ENCODE measurements around the gene BGN. TPM values are rescaled to one million over a fixed set of nuclear protein-coding genes. Genes with fewer than 3 reads are reported as not detected.

The BGN gene
- not detected in 2 replicates for total RNA-seq

DNA sequence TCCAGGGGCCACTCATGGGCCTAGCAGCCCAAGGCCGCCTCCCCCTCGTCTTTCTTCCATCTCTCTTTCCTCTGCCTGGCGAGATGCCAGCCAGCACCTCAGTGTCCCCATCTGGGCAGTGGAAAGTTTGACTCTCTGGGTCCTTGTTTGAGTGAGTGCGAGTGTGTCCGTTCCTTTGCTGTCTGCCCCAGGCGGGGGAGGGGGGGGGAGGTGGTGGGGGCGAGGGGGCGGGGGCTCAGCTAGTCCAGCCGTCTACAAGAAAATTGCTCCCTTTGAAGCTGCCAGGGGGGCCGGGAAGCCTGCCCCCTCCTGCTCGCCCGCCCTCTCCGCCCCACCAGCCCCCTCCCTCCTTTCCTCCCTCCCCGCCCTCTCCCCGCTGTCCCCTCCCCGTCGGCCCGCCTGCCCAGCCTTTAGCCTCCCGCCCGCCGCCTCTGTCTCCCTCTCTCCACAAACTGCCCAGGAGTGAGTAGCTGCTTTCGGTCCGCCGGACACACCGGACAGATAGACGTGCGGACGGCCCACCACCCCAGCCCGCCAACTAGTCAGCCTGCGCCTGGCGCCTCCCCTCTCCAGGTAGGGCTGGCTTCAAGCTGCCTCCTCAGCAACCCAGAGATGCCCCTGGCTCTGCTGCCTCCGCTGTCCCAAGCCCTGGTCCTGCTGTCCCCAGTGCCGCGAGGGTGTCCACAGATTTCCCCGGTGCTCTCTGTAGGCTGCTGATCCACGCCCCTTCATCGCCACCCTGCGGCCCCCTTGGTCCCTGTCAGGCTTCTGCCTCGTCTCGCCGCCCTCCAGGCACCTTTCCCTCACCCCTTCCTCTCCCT is at the start of gene BGN:
Gene BGN (plus strand): TSS at position 440 of the 821 bp plus-strand sequence. CDS start 9,652 bp downstream, outside the sequence.
- intact Hi-C loops (cut with micrococcal nuclease) = no loop called here
- H3K27me3 Mint-ChIP-seq = peaks cover 3% of the 10 kb centered on the region
- H3K4me1 Mint-ChIP-seq = no peaks in the 10 kb centered on the region
- H3K4me3 Mint-ChIP-seq = no peak within 1 kb of the TSS
- no peak within 1 kb of the TSS for H3K27ac Mint-ChIP-seq
- H3K9me3 Mint-ChIP-seq = no peaks in the 10 kb centered on the region
- DNase-seq = no peak
- H3K36me3 Mint-ChIP-seq (ENCODE audit: low read depth) = no peaks in the 10 kb centered on the region

DNA sequence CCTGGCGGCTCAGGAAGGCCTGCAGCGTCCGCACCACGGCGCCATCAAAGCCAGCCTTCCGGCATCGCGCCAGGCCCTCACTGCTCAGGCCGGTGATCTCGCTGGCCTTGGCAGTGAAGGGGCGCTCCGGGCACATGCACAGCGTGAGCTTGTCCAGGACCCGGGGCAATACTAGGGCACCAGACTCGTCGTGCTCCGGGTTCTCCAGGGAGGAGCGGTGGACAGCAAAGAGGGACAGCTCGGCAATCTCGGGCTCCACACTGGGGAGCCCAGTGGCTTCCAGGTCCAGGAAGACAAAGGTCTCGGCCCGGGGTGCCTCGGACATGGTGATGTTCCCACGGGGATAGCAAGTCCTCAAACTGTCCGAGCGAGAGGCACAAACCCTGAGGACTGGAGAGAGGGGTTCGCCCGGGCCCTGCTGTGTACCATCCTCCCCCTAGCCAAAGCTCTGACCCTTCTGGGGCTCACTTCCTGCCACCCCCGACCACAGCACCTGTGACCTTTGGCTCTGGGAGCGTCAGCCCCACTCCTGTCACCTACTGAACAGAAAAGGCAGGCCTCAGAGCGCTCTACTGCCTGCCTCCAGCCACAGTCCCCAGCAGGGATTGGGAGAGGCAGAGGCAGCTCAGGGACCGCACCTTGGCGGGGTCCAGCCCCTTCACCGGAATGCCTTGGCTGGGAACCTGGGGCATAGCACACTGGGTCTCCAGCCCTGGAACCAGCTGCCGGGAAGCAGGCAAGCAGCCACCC is 49.5 kb upstream of the BGN start:
- H3K4me3 Mint-ChIP-seq = no peak overlapping the region
- no peaks in the 10 kb centered on the region for H3K9me3 Mint-ChIP-seq
- no peaks in the 10 kb centered on the region for H3K27me3 Mint-ChIP-seq
- H3K4me1 Mint-ChIP-seq = no peaks in the 10 kb centered on the region
- intact Hi-C loops (cut with micrococcal nuclease) = no loop called here
- H3K27ac Mint-ChIP-seq = no peak overlapping the region
- no peaks in the 10 kb centered on the region for H3K36me3 Mint-ChIP-seq (ENCODE audit: low read depth)
- no peak for DNase-seq

DNA sequence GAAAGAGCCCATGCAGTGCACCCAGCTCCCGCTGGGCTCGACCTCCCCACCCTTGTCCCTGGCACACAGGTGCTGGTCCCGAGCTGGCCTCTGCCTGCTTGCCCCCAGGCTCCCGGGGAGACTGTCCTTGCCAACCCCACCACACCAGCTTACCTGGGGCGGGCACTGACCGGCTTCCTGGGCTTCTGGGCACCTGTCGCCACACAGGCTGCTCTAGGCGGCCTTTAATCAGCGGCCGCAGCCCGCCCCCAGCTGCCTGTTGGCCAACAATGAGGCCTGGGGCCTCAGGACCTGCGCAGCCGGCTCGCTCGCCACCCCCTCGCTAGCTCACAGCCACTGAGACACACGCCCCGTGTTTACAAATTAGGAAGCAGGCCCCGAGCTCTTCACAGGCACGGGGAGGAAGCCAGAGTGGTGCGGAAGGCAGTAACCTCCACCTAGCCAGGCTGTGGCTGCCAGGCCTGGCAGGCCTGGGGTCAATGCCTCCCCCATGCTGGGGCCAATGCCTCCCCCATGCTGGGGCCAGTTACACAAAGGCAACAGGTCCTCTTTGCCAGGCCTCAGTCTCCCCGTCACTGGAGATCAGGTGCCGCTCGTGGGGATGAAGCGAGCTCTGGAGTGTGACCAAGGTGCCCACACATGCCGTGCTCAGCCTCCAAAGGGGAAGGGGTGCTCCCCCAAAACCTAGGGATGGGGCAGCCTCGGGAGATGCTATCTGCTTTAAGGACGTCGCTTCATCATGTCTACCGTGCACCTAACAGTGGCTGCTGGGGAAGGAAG is 48.7 kb upstream of the BGN start, which contains the start of gene TREX2:
Gene TREX2 (minus strand): TSS at position 201 of the 780 bp plus-strand sequence. CDS start 626 bp downstream, outside the sequence.
- Mint-ChIP-seq H3K27me3 (no peaks in the 10 kb centered on the region), H3K27ac (no peak within 1 kb of the TSS), H3K4me3 (no peak within 1 kb of the TSS), H3K36me3 (ENCODE audit: low read depth) (peaks cover 2% of the 10 kb centered on the region), H3K9me3 (no peaks in the 10 kb centered on the region), H3K4me1 (no peaks in the 10 kb centered on the region)
- intact Hi-C loops (cut with micrococcal nuclease) = no loop called here
- DNase-seq = no peak

DNA sequence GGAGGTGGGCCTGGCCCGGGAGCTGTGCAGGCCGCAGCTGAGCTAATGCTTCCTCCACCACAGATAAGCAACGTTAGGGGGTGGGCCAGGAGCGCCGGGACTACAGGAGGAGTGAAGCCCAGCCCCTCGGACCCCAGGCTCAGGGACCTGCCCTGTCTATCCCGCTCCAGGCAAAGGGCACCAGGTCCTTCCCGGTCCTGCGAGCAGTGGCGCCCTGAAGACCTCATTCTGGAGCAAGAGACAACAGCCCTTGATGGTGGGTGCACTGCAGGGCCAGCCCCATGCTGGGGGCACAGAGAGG is 48.2 kb upstream of the BGN start:
- no peaks in the 10 kb centered on the region for H3K27me3 Mint-ChIP-seq
- H3K4me1 Mint-ChIP-seq = no peaks in the 10 kb centered on the region
- no peaks in the 10 kb centered on the region for H3K9me3 Mint-ChIP-seq
- no peak for DNase-seq
- H3K36me3 Mint-ChIP-seq (ENCODE audit: low read depth) = peaks cover 3% of the 10 kb centered on the region
- no peak overlapping the region for H3K4me3 Mint-ChIP-seq
- intact Hi-C loops (cut with micrococcal nuclease) = no loop called here
- H3K27ac Mint-ChIP-seq = no peak overlapping the region

DNA sequence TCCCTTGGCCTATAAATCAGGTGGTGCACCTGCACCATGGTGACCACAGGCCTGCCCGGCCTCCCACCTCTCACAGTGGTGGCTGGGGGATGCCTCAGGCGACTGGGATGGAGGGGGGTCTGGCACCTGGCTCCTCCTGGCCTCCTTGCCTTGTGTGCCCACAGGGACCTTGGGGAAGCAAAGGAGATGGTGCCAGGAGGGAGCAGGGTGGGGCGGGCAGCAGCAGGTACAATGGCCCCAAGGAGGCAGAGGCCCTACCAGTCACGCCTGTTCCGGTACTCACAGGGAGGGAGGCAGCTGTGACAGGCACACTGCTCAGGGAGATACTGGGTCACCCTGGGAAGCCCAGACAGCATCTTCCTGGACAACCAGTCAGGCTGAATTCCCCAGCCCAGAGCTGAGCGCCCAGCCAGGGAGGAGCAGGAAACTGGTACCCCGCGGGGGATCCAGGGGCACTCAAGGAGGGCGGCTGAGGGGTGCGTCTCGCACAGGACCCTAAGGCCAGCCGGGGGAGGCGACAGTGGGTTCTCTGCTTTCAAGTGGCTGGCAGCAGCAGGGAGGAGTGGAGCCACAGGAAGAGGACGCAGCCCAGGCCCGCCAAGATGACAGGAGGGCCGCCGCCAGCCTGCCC is 47.7 kb upstream of the BGN start:
- Mint-ChIP-seq H3K27me3 (no peaks in the 10 kb centered on the region), H3K36me3 (ENCODE audit: low read depth) (peaks cover 3% of the 10 kb centered on the region), H3K4me1 (no peaks in the 10 kb centered on the region), H3K9me3 (no peaks in the 10 kb centered on the region), H3K4me3 (no peak overlapping the region), H3K27ac (no peak overlapping the region)
- DNase-seq = no peak
- intact Hi-C loops (cut with micrococcal nuclease) = no loop called here

DNA sequence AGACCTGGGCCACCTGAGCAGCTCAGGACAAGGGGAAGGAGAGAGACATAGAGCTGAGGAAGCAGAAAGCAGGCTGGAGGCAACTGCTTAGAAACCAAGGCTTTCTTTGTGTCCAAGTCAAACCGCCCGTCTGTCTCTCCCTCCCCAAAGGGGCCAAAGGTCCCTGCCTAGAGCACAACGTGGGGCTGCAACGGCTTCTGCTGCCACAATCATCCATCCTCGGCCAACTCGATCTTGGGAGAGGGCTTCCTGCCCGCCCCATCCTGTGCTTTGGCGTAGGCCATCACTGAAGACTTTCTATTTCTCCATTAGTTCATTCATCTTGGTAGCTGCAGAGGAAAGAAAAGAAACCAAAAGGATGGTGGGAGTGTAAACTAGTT is 47.2 kb upstream of the BGN start:
- no peak overlapping the region for H3K4me3 Mint-ChIP-seq
- intact Hi-C loops (cut with micrococcal nuclease) = no loop called here
- H3K36me3 Mint-ChIP-seq (ENCODE audit: low read depth) = peaks cover 3% of the 10 kb centered on the region
- DNase-seq = no peak
- no peaks in the 10 kb centered on the region for H3K9me3 Mint-ChIP-seq
- no peak overlapping the region for H3K27ac Mint-ChIP-seq
- no peaks in the 10 kb centered on the region for H3K4me1 Mint-ChIP-seq
- H3K27me3 Mint-ChIP-seq = no peaks in the 10 kb centered on the region

DNA sequence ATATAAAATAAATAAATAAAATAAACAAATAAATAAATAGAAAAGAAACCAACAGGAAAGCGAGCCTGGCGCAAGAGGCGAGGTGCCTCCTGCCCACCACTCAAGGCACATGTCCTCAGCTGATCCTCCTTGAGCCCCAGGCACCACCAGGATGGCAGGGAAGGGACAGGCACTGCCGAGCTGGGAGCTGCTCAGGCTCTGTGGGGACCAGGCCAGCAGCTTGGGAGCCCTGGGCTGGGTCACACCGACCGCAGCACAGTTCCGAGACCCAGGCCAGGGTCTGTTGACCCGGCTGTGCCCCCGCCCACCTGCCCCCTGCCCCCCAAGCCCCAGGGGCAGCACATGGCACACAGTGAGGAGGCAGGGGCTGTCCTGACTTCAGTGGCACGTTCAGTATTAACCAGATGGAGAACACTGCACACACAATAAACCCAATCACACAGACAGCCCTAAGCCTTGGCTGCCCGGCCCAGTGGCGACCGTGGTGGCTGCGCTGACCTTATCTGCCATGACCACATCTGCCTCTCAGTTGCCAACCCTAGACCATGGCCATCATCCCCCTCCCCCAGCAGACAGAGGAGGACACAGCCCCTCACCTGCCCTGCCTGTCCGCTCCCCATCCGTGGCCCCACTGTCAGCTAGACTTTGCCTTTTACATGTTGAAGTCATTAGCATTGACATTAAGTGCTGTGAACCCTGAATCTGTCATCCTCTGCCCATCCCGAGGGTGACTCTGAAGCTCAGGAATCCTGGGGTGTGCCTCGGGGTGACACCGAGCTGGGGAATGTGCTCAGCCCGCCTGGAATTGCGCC is 46.0 kb upstream of the BGN start:
- Mint-ChIP-seq H3K9me3 (no peaks in the 10 kb centered on the region), H3K27me3 (no peaks in the 10 kb centered on the region), H3K4me1 (no peaks in the 10 kb centered on the region), H3K36me3 (ENCODE audit: low read depth) (peaks cover 5% of the 10 kb centered on the region), H3K4me3 (no peak overlapping the region), H3K27ac (no peak overlapping the region)
- DNase-seq = no peak
- intact Hi-C loops (cut with micrococcal nuclease) = no loop called here

DNA sequence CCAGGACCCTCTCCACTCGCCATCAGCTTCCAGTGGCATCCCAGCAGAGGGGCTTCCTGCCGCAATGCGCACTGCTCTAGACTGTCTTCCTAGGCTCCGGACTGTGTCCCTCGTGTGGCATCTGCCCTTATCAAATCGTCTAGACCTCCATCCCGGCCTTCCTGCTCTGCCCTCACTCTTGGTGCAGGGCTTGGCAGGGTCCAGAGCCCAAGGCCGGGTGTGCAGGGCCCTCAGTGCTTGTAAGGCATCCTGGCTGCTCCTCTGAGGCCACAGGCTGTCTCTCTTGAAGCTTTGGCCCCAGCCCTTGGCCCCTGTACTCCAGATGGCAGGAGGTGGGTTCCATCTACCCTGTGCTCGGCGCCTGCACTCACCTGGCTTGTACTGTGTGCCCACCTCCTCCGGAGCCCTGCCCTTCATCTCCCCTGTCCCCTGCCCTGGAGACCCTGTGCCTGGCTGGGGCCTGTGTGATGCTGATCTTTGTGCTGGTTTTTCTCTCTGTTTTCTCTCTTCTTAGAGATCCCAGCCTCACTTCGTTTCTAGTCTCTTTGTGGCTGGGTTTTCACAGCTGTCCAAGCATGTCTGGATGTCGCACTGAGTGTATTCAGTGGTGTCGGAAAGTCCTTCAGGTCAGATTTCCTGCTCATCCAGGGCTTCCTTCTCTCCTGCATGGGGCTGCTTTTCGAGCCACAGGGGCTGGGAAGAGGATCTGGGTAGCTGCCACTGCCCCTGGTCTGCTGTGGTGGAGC is 45.2 kb upstream of the BGN start:
- intact Hi-C loops (cut with micrococcal nuclease) = no loop called here
- no peak for DNase-seq
- Mint-ChIP-seq H3K27me3 (no peaks in the 10 kb centered on the region), H3K36me3 (ENCODE audit: low read depth) (peaks cover 5% of the 10 kb centered on the region), H3K4me3 (no peak overlapping the region), H3K4me1 (no peaks in the 10 kb centered on the region), H3K27ac (no peak overlapping the region), H3K9me3 (no peaks in the 10 kb centered on the region)

DNA sequence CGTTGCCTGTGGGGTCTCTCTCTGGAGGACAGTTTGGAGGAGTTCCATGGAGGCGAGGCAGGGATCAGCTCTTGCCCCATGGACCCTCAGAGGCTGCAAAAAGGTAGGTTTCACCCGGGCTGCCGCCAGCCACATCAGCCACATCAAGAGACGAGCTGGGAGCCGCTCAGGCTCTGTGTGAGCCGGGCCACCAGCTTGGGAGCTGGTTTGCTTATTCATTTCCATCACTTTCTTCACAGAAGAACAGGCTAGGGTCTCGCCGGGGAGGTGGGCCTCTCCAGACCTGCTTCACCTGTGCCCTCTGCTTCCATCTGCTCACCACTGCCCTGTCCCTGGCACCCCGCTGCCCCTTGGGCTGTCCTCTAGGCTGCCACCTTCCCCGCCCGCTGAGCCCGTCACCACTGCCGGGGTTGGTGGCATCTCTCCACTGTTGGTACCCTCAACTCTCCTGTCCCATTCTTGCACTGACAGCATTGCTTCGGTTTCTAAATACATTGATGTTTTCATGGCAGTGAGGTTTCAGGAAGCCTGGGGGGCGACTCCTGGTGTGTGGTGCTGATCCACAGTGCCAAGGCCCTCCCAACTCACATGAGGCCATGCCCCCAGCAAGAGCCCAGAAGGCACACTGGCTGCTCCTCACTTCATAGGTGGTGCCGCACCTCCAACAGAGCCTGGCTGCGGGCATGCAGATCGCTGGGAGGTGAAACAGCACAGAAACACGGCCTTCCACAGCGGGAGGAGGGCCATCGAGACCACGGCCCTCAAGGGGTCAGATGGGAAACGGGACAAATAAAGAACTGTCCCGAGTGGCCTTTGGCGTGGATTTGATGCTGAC is 44.4 kb upstream of the BGN start:
- Mint-ChIP-seq H3K9me3 (no peaks in the 10 kb centered on the region), H3K4me3 (no peak overlapping the region), H3K36me3 (ENCODE audit: low read depth) (peaks cover 5% of the 10 kb centered on the region), H3K4me1 (no peaks in the 10 kb centered on the region), H3K27me3 (no peaks in the 10 kb centered on the region), H3K27ac (no peak overlapping the region)
- no peak for DNase-seq
- intact Hi-C loops (cut with micrococcal nuclease) = no loop called here

DNA sequence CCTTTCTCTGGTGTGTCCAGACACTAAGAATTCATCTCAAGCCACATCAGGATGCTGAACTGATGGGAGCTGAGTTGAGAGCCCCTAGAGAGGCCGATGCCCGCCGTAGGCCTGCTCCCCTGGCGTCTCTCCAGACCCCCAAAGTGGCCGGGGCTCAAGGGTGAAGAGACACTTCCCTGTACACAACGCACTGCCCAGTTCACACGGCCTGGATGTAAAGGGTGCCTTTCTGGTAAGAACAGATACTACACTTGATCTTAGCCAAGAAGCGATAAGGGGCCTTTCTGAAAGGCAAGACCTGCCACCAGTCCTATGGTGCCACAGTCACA is 43.9 kb upstream of the BGN start:
- intact Hi-C loops (cut with micrococcal nuclease) = no loop called here

DNA sequence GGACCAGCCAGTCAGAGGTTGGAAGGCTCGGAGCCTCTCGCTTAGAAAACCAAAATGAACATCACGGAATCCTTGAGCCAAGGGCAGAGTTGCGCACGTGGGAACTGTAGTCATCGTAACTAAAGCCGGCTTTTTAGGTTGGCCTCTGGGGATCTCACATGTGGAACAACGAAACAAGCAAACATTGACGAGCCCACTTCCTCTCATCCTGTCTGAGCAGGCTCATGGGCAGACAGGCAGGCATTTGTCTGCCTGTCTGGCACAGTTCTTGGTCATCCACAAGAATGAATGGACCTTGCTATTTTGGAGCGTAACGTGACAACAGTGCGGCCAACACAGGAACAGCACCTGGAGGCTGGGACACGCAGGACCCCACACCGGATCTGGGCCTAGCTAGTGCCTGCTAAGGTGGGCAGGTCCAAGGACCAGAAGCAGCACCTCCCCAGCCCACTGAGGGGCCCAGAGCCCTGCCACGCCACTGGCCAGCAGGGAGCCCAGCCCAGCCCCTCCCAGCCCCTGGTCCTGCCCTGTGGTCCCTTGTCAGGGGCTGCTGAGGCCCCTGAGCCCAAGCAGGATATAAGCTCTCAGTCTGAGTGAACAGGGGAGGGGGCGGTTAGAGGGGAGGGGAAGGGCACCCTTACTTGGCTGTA is 39.8 kb upstream of the BGN start:
- peaks cover 13% of the 10 kb centered on the region for H3K36me3 Mint-ChIP-seq (ENCODE audit: low read depth)
- H3K4me3 Mint-ChIP-seq = no peak overlapping the region
- DNase-seq = no peak
- H3K4me1 Mint-ChIP-seq = no peaks in the 10 kb centered on the region
- H3K9me3 Mint-ChIP-seq = no peaks in the 10 kb centered on the region
- no peaks in the 10 kb centered on the region for H3K27me3 Mint-ChIP-seq
- intact Hi-C loops (cut with micrococcal nuclease) = no loop called here
- H3K27ac Mint-ChIP-seq = no peak overlapping the region

More for the DNA sequence above, 43.9 kb upstream of the BGN start:
- no peaks in the 10 kb centered on the region for H3K4me1 Mint-ChIP-seq
- H3K36me3 Mint-ChIP-seq (ENCODE audit: low read depth) = peaks cover 6% of the 10 kb centered on the region
- no peak for DNase-seq
- no peaks in the 10 kb centered on the region for H3K9me3 Mint-ChIP-seq
- no peak overlapping the region for H3K4me3 Mint-ChIP-seq
- no peak overlapping the region for H3K27ac Mint-ChIP-seq
- no peaks in the 10 kb centered on the region for H3K27me3 Mint-ChIP-seq

DNA sequence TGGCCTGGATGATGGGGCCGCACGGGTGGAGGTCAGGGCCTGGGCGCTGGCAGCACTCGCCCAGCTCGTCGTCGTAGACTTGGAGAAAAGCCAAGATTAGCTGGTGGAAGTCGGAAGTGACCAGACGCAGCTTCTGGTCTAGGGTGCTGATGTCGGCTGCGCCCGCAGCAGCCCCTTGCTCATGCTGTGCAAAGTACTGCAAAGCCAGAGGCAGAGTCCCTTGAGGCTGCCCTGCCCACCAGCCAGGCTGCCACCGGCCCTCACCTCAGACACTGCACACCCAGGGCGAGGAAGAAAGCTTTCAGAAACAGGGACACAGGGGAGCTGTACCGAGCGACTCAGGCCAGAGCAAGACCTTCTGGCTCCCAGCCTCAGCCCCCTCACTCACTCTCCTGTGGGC is 39.2 kb upstream of the BGN start:
- H3K9me3 Mint-ChIP-seq = no peaks in the 10 kb centered on the region
- no peaks in the 10 kb centered on the region for H3K4me1 Mint-ChIP-seq
- intact Hi-C loops (cut with micrococcal nuclease) = no loop called here
- H3K4me3 Mint-ChIP-seq = no peak overlapping the region
- no peak for DNase-seq
- no peak overlapping the region for H3K27ac Mint-ChIP-seq
- H3K27me3 Mint-ChIP-seq = no peaks in the 10 kb centered on the region
- H3K36me3 Mint-ChIP-seq (ENCODE audit: low read depth) = peaks cover 15% of the 10 kb centered on the region

Measured in activated CD4-positive, alpha-beta T cell treated with anti-CD3 and anti-CD28 coated beads, Interleukin-2, amount 10 ng/mL, durations not matched to agents 24 days and 14 days (primary cell).